Measurements from ENCODE around the gene MTOR. TPM values are rescaled to one million over a fixed set of nuclear protein-coding genes. Genes with fewer than 3 reads are reported as not detected.
A peak's percentile ranks its signal among the peaks of the same experiment; 100 is the strongest.
"Not testable (repeated sequence)": the region's sequence is repeated elsewhere in the genome, so short reads cannot be mapped to it uniquely, and the experiment has no call there.

The MTOR gene
- total RNA-seq, 1 donor from 2014 or later = 23.6 TPM

DNA sequence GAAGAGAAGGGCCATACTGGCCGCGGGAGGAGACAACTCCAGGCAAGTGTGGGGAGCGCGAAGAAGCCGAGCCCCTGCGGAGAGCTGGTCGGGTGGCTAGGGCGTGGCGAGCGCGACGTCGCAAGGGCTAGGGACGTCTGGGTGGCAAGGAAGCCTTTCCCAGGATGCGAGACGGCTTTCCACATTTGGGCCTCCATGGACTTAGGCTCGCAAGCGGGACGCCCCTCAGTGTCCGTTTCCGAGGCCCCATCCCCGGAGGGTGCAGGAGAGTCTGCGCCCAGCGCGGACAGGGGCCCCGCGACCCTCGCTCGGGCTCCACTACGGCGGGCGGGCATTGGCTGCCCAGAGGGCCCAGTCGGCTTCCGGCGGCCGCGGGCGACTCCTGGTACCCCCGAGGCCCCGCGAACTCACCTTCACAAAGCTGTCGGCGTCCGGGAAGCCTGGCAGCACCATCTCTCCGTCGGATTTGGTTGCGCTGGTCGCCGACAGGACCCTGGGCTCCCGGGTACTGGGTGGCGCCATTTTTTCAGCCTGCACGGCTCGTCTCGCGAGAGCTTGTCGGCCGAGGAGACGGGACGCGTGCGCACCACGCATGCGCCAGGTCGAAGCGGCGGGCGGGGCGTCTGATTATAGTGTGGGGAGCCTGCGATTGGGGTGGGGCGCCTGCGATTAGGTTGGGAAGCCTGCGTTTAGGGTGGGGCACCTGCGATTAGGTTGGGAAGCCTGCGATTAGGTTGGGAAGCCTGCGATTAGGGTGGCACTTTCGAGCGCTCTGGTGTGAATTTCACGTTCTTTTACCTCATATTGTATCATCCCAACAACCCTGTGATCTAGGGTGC is 162.8 kb downstream of the MTOR start, which contains the start of gene EXOSC10:
EXOSC10 (minus strand) TSS at position 560 of the 839 bp plus-strand sequence; CDS start at position 522, 38 bp downstream.
- peaks cover 0 to 29% of the 10 kb centered on the region in 2 donors for H3K36me3 ChIP-seq
- H3K9me3 ChIP-seq = no peaks in the 10 kb centered on the region
- DNase-seq (ENCODE audit: extremely low spot score in 2 of 2) = no peak
- intact Hi-C loops (cut with DNase I) = no loop called here
- TF ChIP-seq, protein P1, sequence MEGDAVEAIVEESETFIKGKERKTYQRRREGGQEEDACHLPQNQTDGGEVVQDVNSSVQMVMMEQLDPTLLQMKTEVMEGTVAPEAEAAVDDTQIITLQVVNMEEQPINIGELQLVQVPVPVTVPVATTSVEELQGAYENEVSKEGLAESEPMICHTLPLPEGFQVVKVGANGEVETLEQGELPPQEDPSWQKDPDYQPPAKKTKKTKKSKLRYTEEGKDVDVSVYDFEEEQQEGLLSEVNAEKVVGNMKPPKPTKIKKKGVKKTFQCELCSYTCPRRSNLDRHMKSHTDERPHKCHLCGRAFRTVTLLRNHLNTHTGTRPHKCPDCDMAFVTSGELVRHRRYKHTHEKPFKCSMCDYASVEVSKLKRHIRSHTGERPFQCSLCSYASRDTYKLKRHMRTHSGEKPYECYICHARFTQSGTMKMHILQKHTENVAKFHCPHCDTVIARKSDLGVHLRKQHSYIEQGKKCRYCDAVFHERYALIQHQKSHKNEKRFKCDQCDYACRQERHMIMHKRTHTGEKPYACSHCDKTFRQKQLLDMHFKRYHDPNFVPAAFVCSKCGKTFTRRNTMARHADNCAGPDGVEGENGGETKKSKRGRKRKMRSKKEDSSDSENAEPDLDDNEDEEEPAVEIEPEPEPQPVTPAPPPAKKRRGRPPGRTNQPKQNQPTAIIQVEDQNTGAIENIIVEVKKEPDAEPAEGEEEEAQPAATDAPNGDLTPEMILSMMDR (IDR thresholded peaks at IDR 0.05) = no peak
- peak in 1 of 2 donors; percentile 39 for TF ChIP-seq POLR2A (IDR thresholded peaks at IDR 0.05)
- TF ChIP-seq POLR2AphosphoS5 (IDR thresholded peaks at IDR 0.05; ENCODE audit: insufficient read depth in 1 of 2, low read depth in 1 of 2) = peak; percentile 82 to 86
- peak within 1 kb of the TSS; percentile 90 for H3K27ac ChIP-seq
- H3K27me3 ChIP-seq = no peaks in the 10 kb centered on the region
- H3K4me3 ChIP-seq = peak within 1 kb of the TSS; percentile 77 to 100
- peaks cover 23% of the 10 kb centered on the region for H3K4me1 ChIP-seq

DNA sequence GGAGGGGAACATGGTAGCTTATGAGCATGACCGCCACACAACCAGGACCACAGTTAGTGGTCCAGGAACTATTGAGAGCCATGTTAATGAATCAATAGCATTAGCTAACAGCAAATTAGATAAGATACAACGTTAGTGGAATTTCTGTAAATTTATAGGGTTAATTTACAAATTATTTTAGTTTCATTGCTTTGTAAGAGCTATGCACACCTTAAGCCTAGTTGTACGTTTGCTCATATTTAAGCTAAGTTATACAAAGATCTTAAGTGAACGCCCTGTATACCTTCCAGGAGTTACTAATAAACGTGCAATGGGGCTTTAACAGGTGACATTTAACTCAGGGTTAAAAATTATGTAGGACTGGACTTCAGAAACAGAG is 163.4 kb downstream of the MTOR start:
- Histone ChIP-seq H3K4me3 (peak overlapping the region; percentile 77 to 100), H3K27ac (peak overlapping the region; percentile 90), H3K4me1 (peaks cover 23% of the 10 kb centered on the region), H3K27me3 (no peaks in the 10 kb centered on the region), H3K9me3 (no peaks in the 10 kb centered on the region), H3K36me3 (peaks cover 0 to 35% of the 10 kb centered on the region in 2 donors)
- TF ChIP-seq POLR2AphosphoS5 (IDR thresholded peaks at IDR 0.05; ENCODE audit: insufficient read depth in 1 of 2, low read depth in 1 of 2) (no peak), POLR2A (IDR thresholded peaks at IDR 0.05) (no peak)
- TF ChIP-seq, protein P1 (IDR thresholded peaks at IDR 0.05) = no peak
- intact Hi-C loops (cut with DNase I) = no loop called here
- DNase-seq (ENCODE audit: extremely low spot score in 2 of 2) = no peak

DNA sequence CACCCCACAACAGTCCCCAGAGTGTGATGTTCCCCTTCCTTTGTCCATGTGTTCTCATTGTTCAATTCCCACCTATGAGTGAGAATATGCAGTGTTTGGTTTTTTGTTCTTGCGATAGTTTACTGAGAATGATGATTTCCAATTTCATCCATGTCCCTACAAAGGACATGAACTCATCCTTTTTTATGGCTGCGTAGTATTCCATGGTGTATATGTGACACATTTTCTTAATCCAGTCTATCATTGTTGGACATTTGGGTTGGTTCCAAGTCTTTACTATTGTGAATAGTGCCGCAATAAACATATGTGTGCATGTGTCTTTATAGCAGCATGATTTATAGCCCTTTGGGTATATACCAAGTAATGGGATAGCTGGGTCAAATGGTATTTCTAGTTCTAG is 178.6 kb downstream of the MTOR start:
- H3K4me3 ChIP-seq; DNase-seq (ENCODE audit: extremely low spot score in 2 of 2); H3K9me3 ChIP-seq; H3K4me1 ChIP-seq; H3K27me3 ChIP-seq; intact Hi-C loops (cut with DNase I); H3K27ac ChIP-seq: not testable (repeated sequence)
- peaks cover 3 to 69% of the 10 kb centered on the region in 2 donors for H3K36me3 ChIP-seq

DNA sequence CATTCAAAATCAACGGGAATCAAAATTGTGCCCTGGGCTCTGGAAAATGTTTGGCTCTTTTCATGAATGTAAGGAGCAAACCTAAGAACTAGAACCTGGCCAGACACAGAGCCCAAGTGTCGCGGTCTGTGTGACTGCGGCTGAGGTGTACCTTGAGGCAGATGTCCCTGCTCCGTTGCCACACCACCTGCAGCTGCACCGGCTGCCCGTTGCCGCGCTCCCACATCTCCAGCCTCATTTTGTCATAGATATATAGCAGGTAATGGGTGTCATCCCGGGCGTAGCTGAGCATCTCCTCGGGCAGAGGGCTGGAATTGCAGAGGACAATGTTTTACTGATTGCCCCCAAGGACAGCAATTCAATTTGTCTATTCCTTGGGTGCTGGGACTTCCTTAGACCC is 181.4 kb downstream of the MTOR start:
- no peaks in the 10 kb centered on the region for H3K9me3 ChIP-seq
- no peak overlapping the region for H3K27ac ChIP-seq
- TF ChIP-seq, protein P1 (IDR thresholded peaks at IDR 0.05) = no peak
- TF ChIP-seq POLR2A (IDR thresholded peaks at IDR 0.05) = no peak
- TF ChIP-seq POLR2AphosphoS5 (IDR thresholded peaks at IDR 0.05; ENCODE audit: insufficient read depth in 1 of 2, low read depth in 1 of 2) = no peak
- H3K4me1 ChIP-seq = no peaks in the 10 kb centered on the region
- no peak for DNase-seq (ENCODE audit: extremely low spot score in 2 of 2)
- no peak overlapping the region for H3K4me3 ChIP-seq
- no peaks in the 10 kb centered on the region for H3K27me3 ChIP-seq
- intact Hi-C loops (cut with DNase I) = no loop called here
- H3K36me3 ChIP-seq = peaks cover 0 to 68% of the 10 kb centered on the region in 2 donors

DNA sequence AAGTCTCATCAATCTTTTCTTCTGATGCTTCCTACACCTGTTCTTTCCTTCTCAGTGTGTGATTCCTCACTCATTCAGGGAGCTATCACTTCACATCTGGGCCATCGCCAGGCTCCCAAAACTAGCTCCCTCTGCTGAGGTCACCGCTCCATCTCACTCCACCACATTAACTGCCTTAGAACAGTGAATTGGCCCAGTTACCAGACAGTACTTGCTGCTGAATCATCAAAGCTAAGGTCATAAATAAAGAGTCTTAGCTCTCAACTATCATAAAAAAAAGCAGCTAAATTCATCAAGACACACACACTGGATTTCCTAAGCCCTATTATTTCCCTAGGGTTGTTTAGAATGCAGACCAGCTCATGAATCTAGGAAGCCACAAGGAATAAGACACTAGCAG is 183.7 kb downstream of the MTOR start:
- Histone ChIP-seq H3K4me1 (no peaks in the 10 kb centered on the region), H3K9me3 (no peaks in the 10 kb centered on the region), H3K27ac (no peak overlapping the region), H3K36me3 (peaks cover 0 to 90% of the 10 kb centered on the region in 2 donors), H3K4me3 (no peak overlapping the region), H3K27me3 (no peaks in the 10 kb centered on the region)
- no peak for DNase-seq (ENCODE audit: extremely low spot score in 2 of 2)
- intact Hi-C loops (cut with DNase I) = no loop called here
- TF ChIP-seq POLR2AphosphoS5 (IDR thresholded peaks at IDR 0.05; ENCODE audit: insufficient read depth in 1 of 2, low read depth in 1 of 2) (no peak), POLR2A (IDR thresholded peaks at IDR 0.05) (no peak)
- TF ChIP-seq, protein P1 (IDR thresholded peaks at IDR 0.05) = no peak

DNA sequence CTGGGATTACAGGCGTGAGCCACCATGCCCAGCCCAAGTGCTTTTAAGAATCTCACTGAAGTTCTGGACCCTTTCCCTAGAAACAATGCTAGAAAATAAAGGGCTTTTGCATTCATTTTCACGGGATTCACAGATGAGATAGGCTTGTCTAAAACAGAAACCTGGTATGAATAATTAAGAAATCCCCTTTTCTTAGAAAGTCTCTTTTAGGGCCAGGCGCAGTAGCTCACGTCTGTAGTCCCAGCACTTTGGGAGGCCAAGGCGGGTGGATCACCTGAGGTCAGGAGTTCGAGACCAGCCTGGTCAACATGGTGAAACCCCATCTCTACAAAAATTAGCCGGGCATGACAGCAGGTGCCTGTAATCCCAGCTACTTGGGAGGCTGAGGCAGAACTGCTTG is 189.0 kb downstream of the MTOR start:
- H3K4me1 ChIP-seq; H3K27ac ChIP-seq; H3K4me3 ChIP-seq; intact Hi-C loops (cut with DNase I); H3K9me3 ChIP-seq; H3K27me3 ChIP-seq; DNase-seq (ENCODE audit: extremely low spot score in 2 of 2): not testable (repeated sequence)
- peaks cover 0 to 93% of the 10 kb centered on the region in 2 donors for H3K36me3 ChIP-seq

All from vagina (tissue), 2 donors.